DMS114 treated with DMSO at 0.1 percent for 48 hours (cell line): ENCODE measurements around the gene TBC1D5.
"Not testable (repeated sequence)": the region's sequence is repeated elsewhere in the genome, so short reads cannot be mapped to it uniquely, and the experiment has no call there.

Source experiments
- DNase-seq: peaks from one replicate; lab custom pipeline; 2025; ENCODE audit not compliant: unreplicated experiment; lab: John Stamatoyannopoulos, UW

TBC1D5 gene

DNA sequence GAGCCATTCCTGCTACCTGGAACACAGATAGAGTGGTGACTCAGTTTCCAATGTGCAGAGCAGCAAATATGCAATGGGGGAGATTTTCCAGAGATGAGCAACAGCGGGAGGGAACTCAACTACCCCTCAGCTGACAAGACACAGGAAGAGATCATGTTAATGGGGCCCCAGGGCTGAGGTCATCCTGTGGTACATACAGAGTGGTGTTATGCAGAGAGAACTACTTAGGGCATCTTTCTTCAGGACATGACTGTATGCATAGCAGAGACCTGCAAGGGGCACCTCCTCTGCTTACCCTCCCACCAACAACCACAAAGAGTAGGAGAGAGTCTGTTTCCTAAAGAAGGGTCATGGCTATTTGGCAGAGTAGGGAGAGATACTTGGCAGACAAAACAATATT lies 6.8 kb upstream of the TBC1D5 start:
- no peak for DNase-seq

DNA sequence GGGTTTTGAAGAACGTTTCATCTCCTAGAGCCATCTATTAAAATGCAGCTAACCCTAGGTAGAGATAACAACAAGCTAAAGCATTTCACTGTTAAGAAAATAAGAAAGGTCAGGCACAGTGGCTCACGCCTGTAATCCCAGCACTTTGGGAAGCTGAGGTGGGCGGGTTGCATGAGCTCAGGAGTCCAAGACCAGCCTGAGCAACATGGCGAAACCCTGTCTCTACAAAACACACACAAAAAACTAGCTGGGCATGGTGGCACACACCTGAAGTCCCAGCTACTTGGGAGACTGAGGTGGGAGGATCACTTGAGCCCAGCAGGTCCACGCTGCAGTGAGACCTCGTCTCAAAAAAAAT lies 5.4 kb upstream of the TBC1D5 start:
- no peak for DNase-seq

DNA sequence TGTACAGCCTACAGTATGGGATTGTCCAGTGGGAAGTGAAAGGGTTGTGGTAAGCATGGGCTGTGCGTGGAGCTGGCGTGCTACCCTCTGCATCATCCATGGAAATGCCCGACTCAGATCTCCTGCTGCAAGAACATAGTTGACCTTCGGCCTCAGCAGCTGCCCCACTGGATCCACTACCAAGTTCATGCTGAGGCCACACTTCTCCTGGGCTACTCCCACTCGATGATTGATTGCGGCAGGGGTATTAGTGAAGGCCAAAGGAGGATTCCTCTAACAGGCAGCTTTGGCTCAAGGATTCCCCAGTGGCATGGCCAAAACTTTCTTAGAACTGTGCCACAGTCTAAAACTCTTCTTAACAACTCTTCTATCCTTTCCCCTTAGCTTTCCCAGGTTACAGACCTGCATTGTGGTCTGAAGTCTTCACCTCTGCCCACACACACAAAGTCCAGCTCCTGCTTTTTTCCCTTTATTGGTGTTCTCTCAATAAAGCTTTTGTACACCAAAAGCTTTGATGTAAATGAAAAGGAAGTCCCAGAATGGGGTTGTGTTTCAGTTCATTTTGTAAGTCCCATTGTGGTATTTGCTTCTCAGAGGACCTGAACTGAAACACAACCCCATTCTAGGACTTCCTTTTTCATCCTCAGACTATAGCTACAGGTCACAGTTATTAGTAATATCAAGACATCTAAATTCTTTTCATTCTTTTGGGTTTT lies 4.9 kb upstream of the TBC1D5 start:
- no peak for DNase-seq

DNA sequence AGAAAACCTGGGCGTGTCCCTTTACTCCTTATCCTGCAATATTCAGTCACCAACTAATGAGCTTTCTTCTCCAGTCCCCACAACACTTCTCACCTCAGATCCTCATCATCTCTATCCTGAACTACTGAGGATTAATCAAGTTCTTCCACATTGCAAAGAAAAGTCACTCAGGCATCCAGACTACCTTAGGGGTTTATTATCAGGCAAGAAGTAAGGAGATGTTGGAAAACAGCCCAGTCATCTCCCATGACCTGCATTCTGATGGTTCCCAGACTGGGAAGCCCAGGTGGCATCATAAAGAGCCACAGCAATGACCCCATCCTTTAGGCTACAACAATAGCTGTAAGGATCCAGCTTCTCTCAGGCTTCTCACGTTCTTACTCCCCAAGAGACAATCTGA lies 3.5 kb upstream of the TBC1D5 start:
- DNase-seq = no peak

DNA sequence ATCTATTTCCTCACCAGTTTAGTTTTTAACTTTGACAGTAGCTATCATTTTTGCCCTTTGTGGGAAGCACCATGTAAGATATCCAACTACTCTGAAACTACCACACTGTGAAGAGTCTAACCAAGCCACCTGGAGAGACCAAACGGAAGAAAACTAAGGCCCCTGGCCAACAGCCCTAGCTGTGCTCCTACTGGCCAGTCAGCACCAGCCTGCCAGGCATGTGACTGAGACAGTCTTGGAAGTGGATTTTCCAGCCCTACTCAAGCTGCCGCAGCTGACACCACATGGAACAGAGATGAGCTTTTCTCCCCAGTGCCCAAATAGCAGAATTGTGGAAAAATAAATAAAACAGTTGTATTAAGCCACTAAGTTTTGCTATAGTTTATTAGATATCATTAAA lies 2.9 kb upstream of the TBC1D5 start:
- DNase-seq = no peak

DNA sequence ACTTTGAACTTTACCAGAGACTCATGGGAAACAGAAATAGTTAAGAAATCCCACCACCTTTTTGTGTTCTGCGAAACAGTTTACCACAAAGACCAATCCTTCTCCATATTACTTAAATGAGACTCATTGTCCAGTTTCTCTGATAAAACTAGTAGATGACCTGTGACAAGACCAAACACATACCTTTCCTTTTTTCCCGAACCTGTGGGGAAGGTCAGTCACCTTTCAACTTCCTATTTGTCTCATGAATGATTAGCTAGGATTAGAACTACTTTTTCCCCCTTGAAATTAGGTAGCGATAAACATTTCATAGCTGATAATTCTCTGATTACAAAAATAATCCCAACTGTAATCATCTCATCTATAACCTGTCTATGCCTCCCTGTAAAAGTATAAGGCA lies 2.3 kb upstream of the TBC1D5 start:
- no peak for DNase-seq

DNA sequence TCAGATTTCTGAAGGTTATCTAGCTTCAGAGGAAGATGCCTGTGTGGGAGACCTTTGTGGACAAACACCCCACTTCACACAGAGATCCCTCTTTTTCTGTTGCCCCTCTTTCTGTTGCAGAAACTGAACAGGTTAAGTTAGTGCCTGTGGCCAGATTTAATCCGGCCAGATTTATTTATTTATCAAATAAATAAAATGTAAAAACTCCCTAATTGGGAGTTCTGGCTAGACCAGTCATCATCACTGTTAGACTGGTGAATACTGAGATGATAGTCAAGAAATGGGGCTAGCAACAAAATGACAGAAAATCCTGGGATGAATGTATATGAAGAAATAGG lies 1.2 kb upstream of the TBC1D5 start:
- no peak for DNase-seq

DNA sequence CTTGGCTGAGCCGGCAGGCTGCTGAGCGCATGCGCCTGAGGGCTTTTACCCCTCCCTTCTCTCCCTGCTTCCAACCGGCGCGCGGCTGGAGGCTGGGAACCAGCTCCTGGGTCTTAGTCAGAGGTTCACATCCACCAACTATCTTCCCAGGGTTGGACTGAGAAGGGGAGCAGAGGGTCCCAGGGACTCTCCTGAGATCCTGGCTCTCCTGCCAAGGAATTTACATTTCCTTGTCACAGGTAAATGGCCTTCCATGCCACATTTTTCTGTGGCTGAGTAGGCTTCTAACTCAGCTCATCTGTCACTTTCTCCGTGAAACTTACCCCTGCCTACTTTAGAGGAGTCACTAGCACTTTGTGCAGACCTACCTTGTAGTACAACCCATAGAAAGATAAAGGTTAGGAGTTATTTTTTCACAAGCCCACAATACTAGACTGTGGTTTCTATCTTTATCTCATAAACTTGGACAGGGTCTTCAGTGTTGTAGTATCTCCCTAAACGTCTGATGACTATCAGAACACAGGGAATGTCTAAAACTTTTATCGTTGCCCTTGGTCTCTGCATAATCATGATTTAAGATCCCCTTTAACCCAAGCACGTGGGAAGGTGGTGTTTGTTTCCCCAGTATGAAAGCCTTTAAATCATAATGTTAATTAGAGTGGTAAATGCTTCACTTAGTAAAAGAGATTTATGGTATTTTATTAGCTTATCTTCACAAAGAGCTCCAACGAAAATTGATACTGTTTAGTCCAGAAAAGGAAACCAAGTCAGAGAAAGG lies 638 bp upstream of the TBC1D5 start:
- no peak for DNase-seq

DNA sequence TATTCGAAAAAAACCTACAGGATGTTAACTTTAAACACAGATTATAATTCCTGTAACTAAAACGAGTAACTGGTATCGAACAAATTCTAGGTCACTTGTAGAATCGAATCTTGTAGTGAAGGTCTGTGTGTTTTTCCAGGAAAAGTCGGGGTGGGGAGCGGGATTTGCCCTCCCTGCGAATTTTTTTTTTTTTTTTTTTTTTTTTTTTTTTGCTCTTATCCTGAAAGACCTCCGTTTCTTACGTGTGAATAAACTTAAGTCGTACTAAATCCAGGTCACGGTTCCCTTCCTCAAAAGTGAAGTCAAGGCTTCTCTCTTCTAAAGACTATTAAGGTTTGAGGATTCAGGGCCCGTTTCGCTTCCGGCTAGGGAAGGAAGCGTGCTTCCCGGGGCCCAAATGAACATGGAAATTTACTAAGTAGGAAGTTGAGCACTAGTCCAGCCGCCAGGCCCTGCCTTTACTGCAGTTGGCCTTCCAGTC lies 770 bp downstream of the TBC1D5 start:
- peak; percentile 47 for DNase-seq

DNA sequence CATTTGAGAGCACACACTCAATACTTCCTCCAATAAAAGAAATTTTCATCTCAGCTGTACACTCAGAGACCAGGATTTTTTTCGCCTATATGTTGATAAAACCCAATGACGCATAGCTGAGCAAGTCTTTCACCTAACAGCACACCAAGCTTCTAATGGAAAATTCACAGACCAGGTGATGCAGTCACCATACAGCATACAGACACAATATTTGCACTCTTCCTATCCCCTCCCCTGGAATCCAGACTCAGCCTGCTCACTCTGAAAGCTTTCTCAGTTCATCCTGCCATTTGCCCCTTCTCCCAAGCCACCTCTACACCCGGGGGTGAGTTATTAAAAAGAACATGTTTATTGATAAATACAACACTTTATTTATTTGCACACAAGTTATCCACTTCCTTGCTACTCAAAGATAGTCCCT lies 1.7 kb downstream of the TBC1D5 start:
- peak; percentile 36 for DNase-seq

DNA sequence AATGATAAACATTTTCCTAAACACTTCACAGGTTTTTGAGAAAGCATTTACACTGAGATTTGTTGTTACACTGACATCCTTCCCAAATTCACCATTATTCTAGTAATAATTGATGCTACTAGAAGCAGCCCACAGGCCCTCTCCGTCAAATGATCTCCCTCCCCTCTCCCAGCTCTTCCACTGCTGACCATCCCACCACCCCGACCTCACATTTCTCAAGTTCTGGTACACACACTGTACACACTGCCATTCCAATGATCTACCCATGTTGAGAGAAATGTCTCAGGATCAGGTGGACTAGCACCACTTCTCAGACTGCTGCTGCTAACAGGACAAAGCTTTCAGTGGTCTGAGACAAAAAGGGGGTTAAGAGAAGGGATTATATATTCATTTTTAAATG lies 3.5 kb downstream of the TBC1D5 start:
- no peak for DNase-seq

DNA sequence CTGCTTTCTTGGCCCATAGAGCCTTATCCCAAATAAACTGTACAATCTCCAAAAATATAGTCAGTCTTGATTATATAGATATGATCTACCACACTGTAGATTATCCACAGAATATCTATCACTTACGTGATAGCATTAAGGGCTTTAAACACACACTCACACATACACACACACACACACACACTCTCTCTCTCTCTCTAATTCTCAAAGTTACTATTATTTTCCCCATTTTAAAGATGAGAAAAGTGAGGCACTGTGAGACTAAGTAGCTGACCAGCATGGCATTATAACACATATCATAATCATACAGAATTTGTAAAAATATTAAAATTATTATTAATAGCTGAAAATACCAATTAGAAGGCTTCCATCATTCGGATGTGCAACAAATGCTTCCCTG lies 4.2 kb downstream of the TBC1D5 start:
- DNase-seq = no peak

DNA sequence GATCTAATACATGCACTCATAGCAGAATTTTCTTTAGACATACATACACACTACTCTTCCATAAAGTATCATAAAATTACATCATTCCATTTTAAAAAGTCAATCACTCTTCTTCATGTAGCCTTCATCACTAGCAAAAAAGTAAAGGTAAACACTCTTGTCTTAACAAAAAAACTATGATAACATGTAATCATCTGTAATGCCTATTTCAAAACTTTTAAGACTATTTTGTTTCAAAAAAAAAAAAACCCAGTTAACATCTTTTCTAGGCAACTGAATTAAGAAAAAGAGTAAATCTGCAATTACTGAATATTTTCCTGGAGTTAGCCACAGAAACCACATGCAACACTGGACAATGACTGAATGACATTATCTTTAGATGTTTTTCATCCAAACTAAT lies 4.8 kb downstream of the TBC1D5 start:
- DNase-seq = no peak

DNA sequence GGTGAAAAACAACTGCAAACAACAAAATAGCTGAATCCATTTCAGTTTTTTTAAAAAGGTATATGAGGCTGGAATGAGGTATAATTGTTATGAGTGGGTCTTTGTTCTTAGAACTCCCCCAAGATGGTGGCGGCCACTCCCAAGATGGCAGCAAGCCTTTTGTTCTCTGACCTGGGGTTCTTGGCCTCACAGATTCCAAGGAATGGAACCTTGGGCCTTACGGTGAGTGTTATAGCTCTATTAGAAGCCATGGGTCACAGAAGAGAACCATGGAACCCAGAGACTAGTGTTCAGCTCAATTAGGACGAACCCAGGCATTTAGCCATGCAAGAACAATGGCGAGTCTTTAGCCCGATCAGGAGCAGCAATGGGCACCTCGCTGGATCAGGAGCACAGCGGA lies 7.1 kb downstream of the TBC1D5 start:
- DNase-seq = not testable (repeated sequence)

DNA sequence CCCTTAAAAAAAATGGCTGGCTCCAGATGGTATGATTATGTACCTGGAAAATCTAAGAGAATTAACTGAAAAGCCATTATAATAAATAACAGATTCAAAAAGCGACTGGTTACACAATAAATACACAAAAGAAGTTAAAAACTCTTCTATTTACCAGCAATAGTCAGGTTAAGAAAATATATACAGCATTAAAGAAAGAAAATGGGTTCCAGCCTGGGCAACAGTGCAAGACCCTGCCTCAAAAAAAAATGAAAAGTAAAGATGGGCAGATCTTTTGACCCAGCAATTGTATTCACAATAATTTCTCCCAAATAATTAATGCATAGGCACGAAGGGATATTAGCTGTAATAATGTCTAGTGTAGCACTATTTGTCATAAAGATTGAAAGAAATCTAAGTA lies 8.7 kb downstream of the TBC1D5 start:
- DNase-seq = no peak

DNA sequence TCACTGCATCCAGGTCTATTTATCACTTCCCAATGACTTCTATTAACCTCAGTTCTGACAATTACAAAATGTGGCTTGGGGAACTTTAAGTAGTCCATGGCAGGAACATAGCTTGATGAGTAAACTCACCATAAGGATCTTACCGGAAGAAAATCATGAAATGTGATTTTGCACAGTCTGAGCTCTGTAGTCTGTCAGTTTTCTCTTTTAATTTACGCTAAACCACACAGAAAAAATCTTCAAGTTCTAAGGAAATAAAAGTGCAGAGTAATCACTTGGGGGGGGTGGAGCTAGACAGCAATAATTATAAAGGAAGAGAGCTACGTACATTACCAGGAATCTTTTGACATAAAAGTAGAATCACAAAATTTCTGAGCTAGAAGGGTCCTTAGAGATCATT lies 9.2 kb downstream of the TBC1D5 start:
- no peak for DNase-seq

DNA sequence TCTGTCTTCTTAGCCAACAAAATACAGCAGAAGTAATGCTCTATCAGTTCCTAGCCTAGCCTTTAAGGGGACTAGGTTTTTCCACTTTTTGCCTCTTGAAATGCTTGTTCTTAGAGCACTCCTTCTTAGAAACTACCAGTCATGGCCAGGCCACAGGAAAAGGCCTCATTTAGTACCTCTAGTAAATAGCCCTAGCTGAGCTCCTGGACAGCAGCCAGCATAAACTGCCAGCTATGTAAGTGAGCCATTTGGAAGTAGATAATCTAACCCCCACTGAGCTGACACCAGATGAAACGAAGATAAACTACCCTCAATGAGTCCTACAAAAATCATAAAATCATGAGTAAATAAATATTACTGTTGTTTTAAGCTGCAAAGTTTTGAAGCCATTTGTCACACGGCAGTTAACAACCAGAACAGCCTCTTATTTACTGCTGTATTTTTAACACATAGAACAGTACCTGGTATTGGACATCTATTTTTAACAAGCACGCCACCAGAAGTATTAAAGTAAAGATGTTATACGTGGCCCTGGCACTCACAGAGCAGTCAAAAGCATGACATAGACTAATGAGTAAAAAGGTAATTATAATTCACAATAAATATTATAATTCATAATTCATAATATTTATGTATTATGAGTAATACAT lies 12.0 kb downstream of the TBC1D5 start:
- DNase-seq = no peak

DNA sequence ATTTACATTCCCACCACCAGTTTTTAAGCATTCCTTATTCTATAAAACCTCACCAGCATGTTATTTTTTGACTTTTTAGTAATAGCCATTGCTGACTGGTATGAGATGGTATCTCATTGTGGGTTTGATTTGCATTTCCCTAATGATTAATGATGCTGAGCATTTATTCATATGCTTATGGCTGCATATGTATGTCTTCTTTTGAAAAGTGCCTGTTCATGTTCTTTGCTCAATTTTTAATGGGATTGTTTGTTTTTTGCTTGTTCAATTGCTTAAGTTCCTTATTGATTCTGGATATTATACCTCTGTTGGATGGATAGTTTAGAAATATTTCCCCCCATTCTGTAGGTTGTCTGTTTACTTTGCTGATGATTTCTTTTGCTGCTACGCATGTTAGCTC lies 16.1 kb downstream of the TBC1D5 start:
- DNase-seq = no peak

DNA sequence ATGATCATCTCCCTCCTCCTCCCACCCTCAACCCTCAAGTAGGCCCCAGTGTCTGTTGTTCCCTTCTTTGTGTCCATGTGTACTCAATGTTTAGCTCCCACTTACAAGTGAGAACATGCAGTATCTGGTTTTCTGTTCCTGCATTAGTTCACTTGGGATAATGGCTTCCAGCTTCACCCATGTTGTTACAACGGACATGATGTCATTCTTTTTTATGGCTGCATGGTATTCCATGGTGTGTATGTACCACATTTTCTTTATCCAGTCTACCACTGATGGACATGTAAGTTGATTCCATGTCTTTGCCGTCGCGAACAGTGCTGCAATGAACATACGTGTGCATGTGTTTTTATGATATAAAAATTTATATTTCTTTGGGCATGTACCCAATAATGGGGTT lies 16.6 kb downstream of the TBC1D5 start:
- not testable (repeated sequence) for DNase-seq

DNA sequence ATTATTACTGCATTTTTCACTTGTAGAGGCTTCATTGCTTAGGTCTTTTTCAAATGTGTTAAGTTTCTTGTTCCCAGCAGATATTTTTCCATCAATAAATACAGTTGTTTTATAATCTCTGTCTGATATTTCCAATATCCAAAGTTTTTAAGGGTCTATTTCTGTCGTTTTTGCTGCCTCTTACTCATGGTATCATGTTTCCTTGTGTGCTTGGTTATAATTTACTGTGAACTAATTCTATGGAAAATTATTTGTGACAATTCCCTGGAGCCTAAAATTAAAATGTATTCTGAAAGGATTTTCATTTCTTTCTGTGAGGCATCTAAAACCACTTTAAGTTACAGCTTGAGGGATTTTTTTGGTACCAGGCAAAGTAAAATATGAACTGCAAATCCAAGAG lies 17.5 kb downstream of the TBC1D5 start:
- DNase-seq = no peak

DNA sequence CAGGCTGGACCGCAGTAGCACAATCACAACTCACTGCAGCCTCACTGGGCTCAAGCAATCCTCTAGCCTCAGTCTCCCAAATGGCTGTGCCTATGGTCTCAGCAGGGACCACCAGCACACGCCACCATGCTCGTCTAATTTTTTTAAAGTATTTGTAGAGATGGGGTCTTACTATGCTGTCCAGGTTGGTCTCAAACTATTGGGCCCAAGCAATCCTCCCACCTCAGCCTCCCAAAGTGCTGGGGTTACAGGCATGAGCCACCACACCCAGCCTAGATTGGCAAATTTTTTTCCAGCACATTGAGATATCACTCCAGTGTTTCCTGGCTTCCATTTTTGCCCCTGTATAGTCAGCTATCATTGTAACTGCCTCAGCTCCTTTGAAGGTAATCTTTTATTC lies 18.3 kb downstream of the TBC1D5 start:
- no peak for DNase-seq

DNA sequence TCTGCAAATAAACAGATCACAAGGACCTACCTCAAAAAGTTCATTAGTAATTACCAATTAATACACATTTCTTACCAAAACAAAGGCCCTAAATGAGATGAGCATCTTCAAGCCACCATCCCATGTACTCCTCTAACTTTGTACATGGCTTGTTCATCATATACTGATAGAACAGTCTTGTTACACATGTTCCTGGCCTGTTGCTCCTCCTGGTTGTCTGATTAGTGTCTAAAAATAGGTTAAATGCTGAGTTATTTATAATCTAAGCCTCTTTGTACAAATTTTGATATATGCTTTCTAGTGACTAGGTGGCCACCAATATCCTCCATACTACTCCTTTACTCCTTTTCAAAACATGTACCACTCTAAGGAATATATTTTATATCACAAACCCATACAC lies 25.0 kb downstream of the TBC1D5 start:
- DNase-seq = no peak
